Epithelial cell of proximal tubule (primary cell): ENCODE data around the gene SH3RF3. TPM values are rescaled to one million over a fixed set of nuclear protein-coding genes. Genes with fewer than 3 reads are reported as not detected.

Experiments used
- DNase-seq: peaks from one replicate; pipeline ENCODE4 v3.0.0-alpha.2; 2011; ENCODE audit warnings: low read depth
- H3K4me3 ChIP-seq: 2 replicates; pipeline ENCODE4 v1.5.1; 2011; ENCODE audit warnings: low read depth, mild to moderate bottlenecking, low read length
- CTCF ChIP-seq: conservative IDR thresholded peaks from 2 replicates; pipeline ENCODE4 v1.5.1; 2012; ENCODE audit warnings: low read depth, mild to moderate bottlenecking, low read length
- total RNA-seq: library from RNA; depleted of rRNA; stranded (reverse); fragments of >200 nt; gene quantifications from 2 replicates; pipeline ENCODE4 v1.2.3, GENCODE V29; 2015

SH3RF3 gene
- total RNA-seq, 1 donor from 2014 or later, result 1.7 TPM

GRCh38 chr2:109494351-109494750 is 365.3 kb downstream of the SH3RF3 start:
- TF ChIP-seq CTCF, result no peak
- no peak overlapping the region for H3K4me3 ChIP-seq
- no peak for DNase-seq

GRCh38 chr2:109497463-109497862 is 368.5 kb downstream of the SH3RF3 start:
- no peak overlapping the region for H3K4me3 ChIP-seq
- no peak for DNase-seq
- TF ChIP-seq CTCF, result no peak

- DNase-seq, result no peak
- TF ChIP-seq CTCF, result no peak
These were observed 369.2 kb downstream of the SH3RF3 start for GRCh38 chr2:109497911-109498870.

GRCh38 chr2:109498906-109499305 is 369.9 kb downstream of the SH3RF3 start:
- no peak for TF ChIP-seq CTCF

More at GRCh38 chr2:109497911-109498870, 369.2 kb downstream of the SH3RF3 start:
- no peak overlapping the region for H3K4me3 ChIP-seq

GRCh38 chr2:109499566-109499965 is 370.6 kb downstream of the SH3RF3 start:
- no peak for DNase-seq

More at GRCh38 chr2:109498906-109499305, 369.9 kb downstream of the SH3RF3 start:
- H3K4me3 ChIP-seq, result no peak overlapping the region
- DNase-seq, result no peak

GRCh38 chr2:109500910-109501309 is 371.9 kb downstream of the SH3RF3 start:
- no peak for TF ChIP-seq CTCF
- H3K4me3 ChIP-seq, result no peak overlapping the region

More at GRCh38 chr2:109499566-109499965, 370.6 kb downstream of the SH3RF3 start:
- H3K4me3 ChIP-seq, result no peak overlapping the region
- TF ChIP-seq CTCF, result no peak

More at GRCh38 chr2:109500910-109501309, 371.9 kb downstream of the SH3RF3 start:
- DNase-seq, result no peak
